A673 (cell line): ENCODE measurements around the gene SOX5. TPM values are rescaled to one million over a fixed set of nuclear protein-coding genes. Genes with fewer than 3 reads are reported as not detected.
A peak's percentile ranks its signal among the peaks of the same experiment; 100 is the strongest.

Experiments used
- BruUV-seq: library from RNA; stranded (reverse); fragments of 400-500 nt; replicated peaks from 2 replicates; lab custom pipeline; 2021; lab: Mats Ljungman, UMichigan
- CTCF ChIA-PET: fragments of 300-600 bp; sonication (Branson Sonifier 250); formaldehyde crosslinking; loops from one replicate; lab custom pipeline; 2022; ENCODE audit warnings: antibody characterized with exemption; lab: Charles Lee
- POLR2A ChIA-PET: fragments of 300-600 bp; sonication (Branson Sonifier 250); formaldehyde crosslinking; loops from one replicate; lab custom pipeline; 2022; ENCODE audit warnings: antibody characterized with exemption; ENCODE audit not compliant: low non-redundant PET; lab: Charles Lee
- DNase-seq: peaks from one replicate; pipeline ENCODE4 v3.0.0-alpha.2; 2015; ENCODE audit warnings: low spot score
- H3K27ac ChIP-seq: fragments of 200-600 bp; sonication (generic); 2 replicates; pipeline ENCODE4 v1.5.1; 2016; ENCODE audit warnings: mixed run types, low read depth, mild to moderate bottlenecking, mixed read lengths, antibody characterized with exemption, low read length; ENCODE audit not compliant: poor library complexity, severe bottlenecking
- H3K27me3 ChIP-seq: fragments of 200-600 bp; sonication (generic); replicated peaks from 2 replicates; pipeline ENCODE4 v1.6.1; 2017; ENCODE audit warnings: mixed run types, low read depth, mild to moderate bottlenecking, mixed read lengths, antibody characterized with exemption, low read length; ENCODE audit not compliant: insufficient read depth, poor library complexity
- H3K36me3 ChIP-seq: fragments of 200-600 bp; sonication (generic); 2 replicates; pipeline ENCODE4 v1.6.1; 2016; ENCODE audit warnings: mixed run types, mild to moderate bottlenecking, mixed read lengths, antibody characterized with exemption, low read length; ENCODE audit not compliant: insufficient read depth, poor library complexity, severe bottlenecking
- H3K4me1 ChIP-seq: fragments of 200-600 bp; sonication (generic); 2 replicates; pipeline ENCODE4 v1.6.1; 2017; ENCODE audit warnings: mixed run types, mild to moderate bottlenecking, mixed read lengths, antibody characterized with exemption, low read length; ENCODE audit not compliant: insufficient read depth, poor library complexity, severe bottlenecking
- H3K4me3 ChIP-seq: fragments of 200-600 bp; sonication (generic); 2 replicates; pipeline ENCODE4 v1.5.1; 2016; ENCODE audit warnings: low read depth, mixed run types, mild to moderate bottlenecking, mixed read lengths, low read length; ENCODE audit not compliant: poor library complexity, severe bottlenecking
- H3K9me3 ChIP-seq: fragments of 200-600 bp; sonication (generic); 2 replicates; pipeline ENCODE4 v1.6.1; 2016; ENCODE audit warnings: mixed run types, low read depth, mild to moderate bottlenecking, mixed read lengths, antibody characterized with exemption, low read length; ENCODE audit not compliant: poor library complexity, severe bottlenecking
- EZH2 ChIP-seq: fragments of 200-600 bp; sonication (generic); IDR thresholded peaks from 2 replicates; pipeline ENCODE4 v1.6.1; 2017; ENCODE audit warnings: borderline replicate concordance, low read depth, mild to moderate bottlenecking, mixed read lengths, antibody characterized with exemption, low read length; ENCODE audit not compliant: poor library complexity, severe bottlenecking
- intact Hi-C: fragments of 100-400 bp; cut with micrococcal nuclease; formaldehyde crosslinking; loops from one replicate; pipeline ENCODE4 v1.10.0; 2022; ENCODE audit not compliant: unreplicated experiment
- total RNA-seq: library from RNA; stranded (reverse); gene quantifications from 2 replicates; pipeline ENCODE4 v1.2.3, GENCODE V29; 2021
- TF ChIP-seq, protein P1 (sequence below): fragments of 300-800, 200-600 bp; sonication (generic); conservative IDR thresholded peaks from 2 replicates; pipeline ENCODE4 v1.5.1; 2017; ENCODE audit warnings: low read depth, mild to moderate bottlenecking, antibody characterized with exemption, low read length, moderate library complexity, mixed read lengths

Gene SOX5
- total RNA-seq, 1 experiment from 2014 or later = 11.9 TPM

DNA sequence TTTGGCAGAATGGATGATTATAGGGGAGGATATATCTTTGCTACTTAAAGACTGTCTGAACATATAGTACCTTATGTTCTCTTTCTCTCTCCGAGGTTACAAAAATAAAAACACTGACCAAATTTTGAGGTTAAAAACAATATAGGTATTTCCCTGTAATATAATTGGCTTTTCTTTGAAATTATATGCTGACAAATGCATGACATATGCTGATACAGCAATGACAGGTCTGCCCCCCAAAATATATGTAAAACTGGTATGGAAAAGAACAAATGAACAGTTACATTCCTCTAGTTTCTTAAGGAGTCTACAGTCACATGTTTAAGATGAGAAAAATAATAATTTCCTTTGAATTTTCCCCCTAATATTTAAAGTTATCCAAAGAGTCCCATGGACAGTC is 405.7 kb downstream of the SOX5 start:
- CTCF ChIA-PET = no interaction called here

GRCh38 chr12:23542187-23542586 is 407.3 kb downstream of the SOX5 start:
- H3K36me3 ChIP-seq = no peaks in the 10 kb centered on the region
- no TSS peak for BruUV-seq
- CTCF ChIA-PET = no interaction called here

More for the DNA sequence above, 405.7 kb downstream of the SOX5 start:
- no peaks in the 10 kb centered on the region for H3K36me3 ChIP-seq
- no peak overlapping the region for H3K27ac ChIP-seq
- TF ChIP-seq, protein P1, sequence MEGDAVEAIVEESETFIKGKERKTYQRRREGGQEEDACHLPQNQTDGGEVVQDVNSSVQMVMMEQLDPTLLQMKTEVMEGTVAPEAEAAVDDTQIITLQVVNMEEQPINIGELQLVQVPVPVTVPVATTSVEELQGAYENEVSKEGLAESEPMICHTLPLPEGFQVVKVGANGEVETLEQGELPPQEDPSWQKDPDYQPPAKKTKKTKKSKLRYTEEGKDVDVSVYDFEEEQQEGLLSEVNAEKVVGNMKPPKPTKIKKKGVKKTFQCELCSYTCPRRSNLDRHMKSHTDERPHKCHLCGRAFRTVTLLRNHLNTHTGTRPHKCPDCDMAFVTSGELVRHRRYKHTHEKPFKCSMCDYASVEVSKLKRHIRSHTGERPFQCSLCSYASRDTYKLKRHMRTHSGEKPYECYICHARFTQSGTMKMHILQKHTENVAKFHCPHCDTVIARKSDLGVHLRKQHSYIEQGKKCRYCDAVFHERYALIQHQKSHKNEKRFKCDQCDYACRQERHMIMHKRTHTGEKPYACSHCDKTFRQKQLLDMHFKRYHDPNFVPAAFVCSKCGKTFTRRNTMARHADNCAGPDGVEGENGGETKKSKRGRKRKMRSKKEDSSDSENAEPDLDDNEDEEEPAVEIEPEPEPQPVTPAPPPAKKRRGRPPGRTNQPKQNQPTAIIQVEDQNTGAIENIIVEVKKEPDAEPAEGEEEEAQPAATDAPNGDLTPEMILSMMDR = no peak
- no peak for TF ChIP-seq EZH2
- intact Hi-C loops = no loop called here
- no peak overlapping the region for H3K4me3 ChIP-seq
- no peaks in the 10 kb centered on the region for H3K27me3 ChIP-seq
- H3K9me3 ChIP-seq = no peaks in the 10 kb centered on the region
- no TSS peak for BruUV-seq
- DNase-seq = no peak
- peaks cover 17% of the 10 kb centered on the region for H3K4me1 ChIP-seq
- POLR2A ChIA-PET = no interaction called here

GRCh38 chr12:23540572-23540971 is 408.9 kb downstream of the SOX5 start:
- POLR2A ChIA-PET = no interaction called here
- CTCF ChIA-PET = no interaction called here
- intact Hi-C loops = no loop called here
- H3K9me3 ChIP-seq = no peaks in the 10 kb centered on the region
- BruUV-seq = no TSS peak
- no peaks in the 10 kb centered on the region for H3K36me3 ChIP-seq
- H3K27ac ChIP-seq = no peak overlapping the region
- no peak for TF ChIP-seq EZH2
- TF ChIP-seq, protein P1 = no peak
- no peaks in the 10 kb centered on the region for H3K27me3 ChIP-seq
- no peak overlapping the region for H3K4me3 ChIP-seq
- peaks cover 17% of the 10 kb centered on the region for H3K4me1 ChIP-seq
- DNase-seq = peak; percentile 69

More at GRCh38 chr12:23542187-23542586, 407.3 kb downstream of the SOX5 start:
- Histone ChIP-seq H3K4me1 (peaks cover 17% of the 10 kb centered on the region), H3K27ac (no peak overlapping the region), H3K27me3 (no peaks in the 10 kb centered on the region), H3K9me3 (no peaks in the 10 kb centered on the region), H3K4me3 (no peak overlapping the region)
- DNase-seq = no peak
- TF ChIP-seq EZH2 = no peak
- TF ChIP-seq, protein P1 = no peak
- intact Hi-C loops = no loop called here
- POLR2A ChIA-PET = no interaction called here
